ENCODE results near the gene PLEKHH1.

DNA sequence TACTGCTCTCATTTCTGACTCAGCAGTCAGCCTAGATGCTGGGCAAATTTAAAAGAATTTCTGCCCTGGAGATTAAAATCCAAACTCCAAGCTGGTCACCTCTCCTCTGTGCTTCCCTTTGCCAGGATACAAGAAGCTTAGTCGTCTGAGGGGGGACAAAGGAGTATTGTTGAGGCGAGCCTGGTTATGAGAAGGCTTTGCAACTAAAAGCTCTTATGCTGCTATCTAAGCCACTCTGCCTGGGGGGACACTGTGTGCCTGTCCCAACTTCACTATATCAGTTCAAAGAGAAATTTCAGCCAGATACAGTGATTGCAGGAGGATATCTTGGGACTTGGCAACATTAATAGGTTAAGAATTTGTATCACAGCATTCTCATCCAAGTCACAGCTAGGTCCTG lies 10.8 kb upstream of the PLEKHH1 start:
- TF ChIP-seq EZH2 (IDR thresholded peaks at IDR 0.05; ENCODE audit: borderline replicate concordance, insufficient read depth, low read length, poor library complexity, severe bottlenecking) (no peak), REST (IDR thresholded peaks at IDR 0.05; ENCODE audit: borderline replicate concordance) (no peak), RAD21 (conservative IDR thresholded peaks at IDR 0.05) (no peak)

All from neural cell (in vitro differentiated cells).